OCI-LY7 (cell line): ENCODE data around the gene DNAH11. TPM values are rescaled to one million over a fixed set of nuclear protein-coding genes. Genes with fewer than 3 reads are reported as not detected.
"Not testable (repeated sequence)": the region's sequence is repeated elsewhere in the genome, so short reads cannot be mapped to it uniquely, and the experiment has no call there.

Source experiments
- BruUV-seq: library from RNA; stranded (reverse); fragments of 400-500 nt; replicated peaks from 2 replicates; lab custom pipeline; 2021; lab: Mats Ljungman, UMichigan
- CTCF ChIA-PET: fragments of 300-600 bp; sonication (Branson Sonifier 250); formaldehyde crosslinking; loops from one replicate; lab custom pipeline; 2022; ENCODE audit warnings: antibody characterized with exemption; ENCODE audit not compliant: unreplicated experiment; lab: Charles Lee
- POLR2A ChIA-PET: fragments of 300-600 bp; sonication (Branson Sonifier 250); formaldehyde crosslinking; loops from one replicate; lab custom pipeline; 2022; ENCODE audit warnings: antibody characterized with exemption; lab: Charles Lee
- DNase-seq: peaks from one replicate; pipeline ENCODE4 v3.0.0-alpha.2; 2015; ENCODE audit warnings: low spot score
- H2AFZ ChIP-seq: fragments of 200-600 bp; sonication (generic), shearing (Covaris generic); 2 replicates; pipeline ENCODE4 v1.6.1; 2014; ENCODE audit warnings: mild to moderate bottlenecking, antibody characterized with exemption, low read length, moderate library complexity
- H3K27ac ChIP-seq: fragments of 200-600 bp; sonication (generic); 2 replicates; pipeline ENCODE4 v1.5.1; 2014; ENCODE audit warnings: mixed run types, low read depth, mild to moderate bottlenecking, moderate library complexity, low read length, inconsistent platforms; ENCODE audit not compliant: poor library complexity, severe bottlenecking
- H3K36me3 ChIP-seq: fragments of 200-600 bp; sonication (generic); 2 replicates; pipeline ENCODE4 v1.6.1; 2014; ENCODE audit warnings: mild to moderate bottlenecking, antibody characterized with exemption, low read length, moderate library complexity, mixed read lengths; ENCODE audit not compliant: insufficient read depth
- H3K4me1 ChIP-seq: fragments of 200-600 bp; sonication (generic); 2 replicates; pipeline ENCODE4 v1.5.1; 2014; ENCODE audit warnings: mild to moderate bottlenecking, low read length; ENCODE audit not compliant: insufficient read depth, poor library complexity, severe bottlenecking
- H3K4me2 ChIP-seq: fragments of 200-600 bp; sonication (generic); 2 replicates; pipeline ENCODE4 v1.6.1; 2014; ENCODE audit warnings: mild to moderate bottlenecking, low read length
- H3K4me3 ChIP-seq: fragments of 200-600 bp; sonication (generic); 2 replicates; pipeline ENCODE4 v1.5.1; 2014; ENCODE audit warnings: mild to moderate bottlenecking, low read depth, low read length; ENCODE audit not compliant: poor library complexity, severe bottlenecking
- H3K79me2 ChIP-seq: fragments of 200-600 bp; sonication (generic); 2 replicates; pipeline ENCODE4 v1.6.1; 2016; ENCODE audit warnings: low read depth, mild to moderate bottlenecking, low read length, moderate library complexity, mixed read lengths; ENCODE audit not compliant: insufficient read depth
- H3K9me2 ChIP-seq: fragments of 200-600 bp; sonication (generic); 2 replicates; pipeline ENCODE4 v1.6.1; 2016; ENCODE audit warnings: mild to moderate bottlenecking, low read length, mixed read lengths; ENCODE audit not compliant: insufficient read depth
- H3K9me3 ChIP-seq: fragments of 200-600 bp; sonication (generic); 2 replicates; pipeline ENCODE4 v1.6.1; 2014; ENCODE audit warnings: mild to moderate bottlenecking, mixed run types, low read length, mixed read lengths
- H4K20me1 ChIP-seq: fragments of 200-600 bp; sonication (generic); 2 replicates; pipeline ENCODE4 v1.6.1; 2014; ENCODE audit warnings: mild to moderate bottlenecking, antibody characterized with exemption, low read length, moderate library complexity, mixed read lengths; ENCODE audit not compliant: insufficient read depth
- CTCF ChIP-seq: fragments of 200-600 bp; sonication (generic); conservative IDR thresholded peaks from 2 replicates; pipeline ENCODE4 v1.5.1; 2014; ENCODE audit warnings: mild to moderate bottlenecking, antibody characterized with exemption, low read length, moderate library complexity, mixed read lengths
- EZH2phosphoT487 ChIP-seq: fragments of 200-600 bp; sonication (generic); IDR thresholded peaks from 2 replicates; pipeline ENCODE4 v1.6.1; 2018; ENCODE audit warnings: low read depth, borderline replicate concordance, mild to moderate bottlenecking, mixed run types, antibody characterized with exemption, low read length, moderate library complexity, mixed read lengths
- intact Hi-C: fragments of 100-400 bp; cut with micrococcal nuclease; formaldehyde crosslinking; loops from one replicate; pipeline ENCODE4 v1.10.0; 2022; ENCODE audit not compliant: unreplicated experiment
- total RNA-seq, 2 experiments: library from RNA; depleted of rRNA in 1 of 2; stranded (reverse); fragments of >200 nt in 1 of 2; shearing (Covaris generic) in 1 of 2; gene quantifications; 2 replicates each; pipeline ENCODE4 v1.2.3, GENCODE V29; 2014 to 2022

Gene DNAH11
- total RNA-seq, 2 experiments from 2014 or later, result not detected

GRCh38 chr7:21671859-21672258 is 129.0 kb downstream of the DNAH11 start:
- H2AFZ ChIP-seq, result no peak overlapping the region
- H3K4me1 ChIP-seq, result no peaks in the 10 kb centered on the region
- H3K27ac ChIP-seq, result no peak overlapping the region
- no peaks in the 10 kb centered on the region for H3K79me2 ChIP-seq
- H3K9me3 ChIP-seq, result no peaks in the 10 kb centered on the region
- CTCF ChIA-PET, result no interaction called here
- no peak overlapping the region for H3K4me3 ChIP-seq
- TF ChIP-seq CTCF, result no peak
- TF ChIP-seq EZH2phosphoT487, result no peak
- intact Hi-C loops, result no loop called here
- no peak overlapping the region for H3K4me2 ChIP-seq
- no peaks in the 10 kb centered on the region for H3K9me2 ChIP-seq
- DNase-seq, result no peak
- POLR2A ChIA-PET, result interaction anchor here (0.7 kb wide), 1 partner anchor 22 kb away, joined by 3 read pairs; no protein-coding TSS in a partner anchor
- no peaks in the 10 kb centered on the region for H3K36me3 ChIP-seq
- no peaks in the 10 kb centered on the region for H4K20me1 ChIP-seq
- BruUV-seq, result no TSS peak

- Histone ChIP-seq H3K9me3 (peaks cover 8% of the 10 kb centered on the region; the same call in 1 of the 2 replicates), H3K4me1 (no peaks in the 10 kb centered on the region), H3K9me2 (no peaks in the 10 kb centered on the region), H2AFZ (no peak overlapping the region), H3K36me3 (no peaks in the 10 kb centered on the region), H4K20me1 (no peaks in the 10 kb centered on the region), H3K79me2 (no peaks in the 10 kb centered on the region), H3K27ac (no peak overlapping the region), H3K4me2 (no peak overlapping the region), H3K4me3 (no peak overlapping the region)
- intact Hi-C loops, result no loop called here
- no TSS peak for BruUV-seq
- DNase-seq, result no peak
- CTCF ChIA-PET, result no interaction called here
- POLR2A ChIA-PET, result no interaction called here
- TF ChIP-seq EZH2phosphoT487 (no peak), CTCF (no peak)
Observed at GRCh38 chr7:21675255-21675654, 132.4 kb downstream of the DNAH11 start.

- POLR2A ChIA-PET, result interaction anchor here (0.6 to 0.7 kb wide), 2 partner anchors 103 to 363 kb away, joined by 3 read pairs; no protein-coding TSS in a partner anchor
Observed at GRCh38 chr7:21690705-21691104, 147.9 kb downstream of the DNAH11 start.

GRCh38 chr7:21691146-21691545 is 148.3 kb downstream of the DNAH11 start:
- CTCF ChIA-PET, H3K4me3 ChIP-seq, H3K79me2 ChIP-seq, DNase-seq, H2AFZ ChIP-seq, H3K4me1 ChIP-seq, H3K36me3 ChIP-seq, intact Hi-C loops, H3K9me2 ChIP-seq, H3K4me2 ChIP-seq, H3K9me3 ChIP-seq, H4K20me1 ChIP-seq, BruUV-seq, H3K27ac ChIP-seq: not testable (repeated sequence)
- POLR2A ChIA-PET, result interaction anchor here (0.7 kb wide), 4 partner anchors 48 to 104 kb away, joined by 3 read pairs; no protein-coding TSS in a partner anchor

More at GRCh38 chr7:21690705-21691104, 147.9 kb downstream of the DNAH11 start:
- intact Hi-C loops, result no loop called here
- no peak for TF ChIP-seq EZH2phosphoT487
- TF ChIP-seq CTCF, result peak; percentile 25; the same call in 1 of the 2 replicates
- no peak for DNase-seq
- no peaks in the 10 kb centered on the region for H3K79me2 ChIP-seq
- no peaks in the 10 kb centered on the region for H3K9me2 ChIP-seq
- no peaks in the 10 kb centered on the region for H3K4me1 ChIP-seq
- BruUV-seq, result no TSS peak
- H3K4me2 ChIP-seq, result no peak overlapping the region
- no peaks in the 10 kb centered on the region for H3K9me3 ChIP-seq
- no peaks in the 10 kb centered on the region for H4K20me1 ChIP-seq
- no peak overlapping the region for H2AFZ ChIP-seq
- no peaks in the 10 kb centered on the region for H3K36me3 ChIP-seq
- CTCF ChIA-PET, result no interaction called here
- H3K4me3 ChIP-seq, result no peak overlapping the region
- no peak overlapping the region for H3K27ac ChIP-seq
